Upper lobe of right lung (tissue), 1 donor: Measurements from ENCODE around the gene TAL1. TPM values are rescaled to one million over a fixed set of nuclear protein-coding genes. Genes with fewer than 3 reads are reported as not detected.

Source experiments
- ATAC-seq: fragments of 200-7000 bp; cut with Tn5 transposase; one replicate; pipeline ENCODE4 v1.9.1; 2020; ENCODE audit warnings: mild to moderate bottlenecking, moderate library complexity
- DNase-seq: peaks from one replicate; pipeline ENCODE4 v3.0.0-alpha.2; 2020
- H3K27ac ChIP-seq: fragments of 200-600 bp; one replicate; pipeline ENCODE4 v1.8.0; 2022
- H3K27me3 ChIP-seq: fragments of 200-600 bp; one replicate; pipeline ENCODE4 v1.8.0; 2022; ENCODE audit warnings: mild to moderate bottlenecking
- H3K36me3 ChIP-seq: fragments of 200-600 bp; one replicate; pipeline ENCODE4 v1.8.0; 2022
- H3K4me1 ChIP-seq: fragments of 200-600 bp; one replicate; pipeline ENCODE4 v1.8.0; 2022
- H3K4me3 ChIP-seq: fragments of 200-600 bp; one replicate; pipeline ENCODE4 v1.8.0; 2022; ENCODE audit warnings: mild to moderate bottlenecking
- H3K9me3 ChIP-seq: fragments of 200-600 bp; one replicate; pipeline ENCODE4 v1.8.0; 2022
- CTCF ChIP-seq: fragments of 200-600 bp; IDR thresholded peaks from one replicate; pipeline ENCODE4 v1.8.0; 2022; ENCODE audit warnings: antibody characterized with exemption
- intact Hi-C: fragments of 100-400 bp; cut with DNase I; formaldehyde crosslinking; loops from one replicate; pipeline ENCODE4 v1.11.0; 2022
- total RNA-seq: library from RNA; stranded (reverse); fragmentation: NEBNext Ultra II Directional; extraction: Animal tissue kit (Norgen Biotek cat#: 25700); gene quantifications from one replicate; pipeline ENCODE4 v1.2.1, GENCODE V29; 2021
- donor health status: DM: no; HTN: yes; CAD: no; lungs with severe emphysema.

Gene TAL1
- total RNA-seq, 1 donor from 2014 or later: 18.3 TPM

- no peaks in the 10 kb centered on the region for H3K36me3 ChIP-seq
- ATAC-seq (no peak), DNase-seq (peak; percentile 46)
- no peak overlapping the region for H3K4me3 ChIP-seq
- H3K27ac ChIP-seq: no peak overlapping the region
- H3K4me1 ChIP-seq: peaks cover 17% of the 10 kb centered on the region
- TF ChIP-seq CTCF: no peak
- intact Hi-C loops: no loop called here
- H3K27me3 ChIP-seq: no peaks in the 10 kb centered on the region
- H3K9me3 ChIP-seq: no peaks in the 10 kb centered on the region
Measured at GRCh38 chr1:47186267-47187185, 45.5 kb downstream of the TAL1 start.

- intact Hi-C loops: no loop called here
- Histone ChIP-seq H3K4me1 (peaks cover 11% of the 10 kb centered on the region), H3K27ac (no peak overlapping the region), H3K4me3 (no peak overlapping the region), H3K36me3 (no peaks in the 10 kb centered on the region), H3K27me3 (peaks cover 3% of the 10 kb centered on the region), H3K9me3 (no peaks in the 10 kb centered on the region)
- ATAC-seq: no peak
- DNase-seq: peak; percentile 44
- no peak for TF ChIP-seq CTCF
Measured at GRCh38 chr1:47184822-47185677, 47.0 kb downstream of the TAL1 start.

- intact Hi-C loops: no loop called here
- no peak for TF ChIP-seq CTCF
- H3K9me3 ChIP-seq: no peaks in the 10 kb centered on the region
- H3K36me3 ChIP-seq: no peaks in the 10 kb centered on the region
- DNase-seq (no peak), ATAC-seq (no peak)
- peaks cover 12% of the 10 kb centered on the region for H3K4me1 ChIP-seq
- H3K4me3 ChIP-seq: no peak overlapping the region
- peaks cover 3% of the 10 kb centered on the region for H3K27me3 ChIP-seq
- no peak overlapping the region for H3K27ac ChIP-seq
Measured at GRCh38 chr1:47184090-47184821, 47.8 kb downstream of the TAL1 start.

GRCh38 chr1:47183308-47184089, 48.5 kb downstream of the TAL1 start:
- no peak for DNase-seq
- no peak overlapping the region for H3K27ac ChIP-seq
- H3K36me3 ChIP-seq: no peaks in the 10 kb centered on the region
- intact Hi-C loops: no loop called here
- no peak for ATAC-seq
- peaks cover 3% of the 10 kb centered on the region for H3K27me3 ChIP-seq
- no peak for TF ChIP-seq CTCF
- H3K4me1 ChIP-seq: peaks cover 12% of the 10 kb centered on the region
- no peak overlapping the region for H3K4me3 ChIP-seq
- H3K9me3 ChIP-seq: no peaks in the 10 kb centered on the region
